Gastroesophageal sphincter (tissue), 4 donors: ENCODE data around the gene SPTBN5. TPM values are rescaled to one million over a fixed set of nuclear protein-coding genes. Genes with fewer than 3 reads are reported as not detected.

ENCODE experiments used
- ATAC-seq: fragments of 150-250 bp; one replicate; pipeline ENCODE4 v1.9.1; 2016; ENCODE audit warnings: mild to moderate bottlenecking, moderate library complexity
- H3K27ac ChIP-seq, 4 donors: fragments of 200-600 bp; sonication (generic) in 3 of 4; 1 replicate in 3 of 4; 2 replicates in 1 of 4; pipeline ENCODE4 v1.5.1; 2016 to 2019
- H3K27me3 ChIP-seq: fragments of 200-600 bp; sonication (generic); one replicate; pipeline ENCODE4 v1.5.1; 2019
- H3K36me3 ChIP-seq, 2 donors: fragments of 200-600 bp; sonication (generic); one replicate each; pipeline ENCODE4 v1.5.1; 2019; ENCODE audit warnings: control low read depth in 1 of 2
- H3K4me1 ChIP-seq, 3 donors: fragments of 200-600 bp; sonication (generic); 1 replicate in 2 of 3; 2 replicates in 1 of 3; pipeline ENCODE4 v1.5.1; 2016 to 2019; ENCODE audit warnings: control low read depth in 2 of 3
- H3K4me3 ChIP-seq, 2 donors: fragments of 200-600 bp; sonication (generic); one replicate each; pipeline ENCODE4 v1.5.1; 2019; ENCODE audit warnings: mild to moderate bottlenecking in 1 of 2, moderate library complexity in 1 of 2
- H3K9me3 ChIP-seq, 3 donors: fragments of 200-600 bp; sonication (generic); one replicate each; pipeline ENCODE4 v1.5.1; 2017 to 2019; ENCODE audit warnings: control low read depth in 2 of 3
- CTCF ChIP-seq, 4 experiments: fragments of 200-600 bp in 2 of 4; fragments of 450-650 bp in 2 of 4; sonication (generic) in 1 of 4; IDR thresholded peaks; one replicate each; pipeline ENCODE4 v1.5.1; 2017 to 2019; ENCODE audit warnings: antibody characterized with exemption in 4 of 4, mild to moderate bottlenecking in 2 of 4, moderate library complexity in 2 of 4
- EP300 ChIP-seq: sonication (generic); formaldehyde crosslinking; IDR thresholded peaks from one replicate; pipeline ENCODE4 v1.6.1; 2017; ENCODE audit warnings: antibody characterized with exemption, mild to moderate bottlenecking
- POLR2A ChIP-seq, 2 donors: fragments of 450-650 bp; IDR thresholded peaks; one replicate each; pipeline ENCODE4 v1.6.1; 2017; ENCODE audit warnings: antibody characterized with exemption in 2 of 2, mild to moderate bottlenecking in 2 of 2, moderate library complexity in 1 of 2
- POLR2AphosphoS5 ChIP-seq: sonication (generic); formaldehyde crosslinking; IDR thresholded peaks from one replicate; pipeline ENCODE4 v1.6.1; 2017; ENCODE audit warnings: antibody characterized with exemption
- WGBS, 2 donors: methylation state at CpG; one replicate each; pipeline ENCODE4 v1.1.5; 2018; ENCODE audit warnings: low coverage in 1 of 2; 5-methylcytosine and 5-hydroxymethylcytosine counted together
- total RNA-seq, 4 donors: library from RNA; depleted of rRNA; stranded (reverse); fragments of >200 nt; gene quantifications; one replicate each; pipeline ENCODE4 v1.1.0, GENCODE V29; 2016

The SPTBN5 gene
- total RNA-seq, 4 donors from 2014 or later = 0.13 to 0.93 (median 0.38) TPM

DNA sequence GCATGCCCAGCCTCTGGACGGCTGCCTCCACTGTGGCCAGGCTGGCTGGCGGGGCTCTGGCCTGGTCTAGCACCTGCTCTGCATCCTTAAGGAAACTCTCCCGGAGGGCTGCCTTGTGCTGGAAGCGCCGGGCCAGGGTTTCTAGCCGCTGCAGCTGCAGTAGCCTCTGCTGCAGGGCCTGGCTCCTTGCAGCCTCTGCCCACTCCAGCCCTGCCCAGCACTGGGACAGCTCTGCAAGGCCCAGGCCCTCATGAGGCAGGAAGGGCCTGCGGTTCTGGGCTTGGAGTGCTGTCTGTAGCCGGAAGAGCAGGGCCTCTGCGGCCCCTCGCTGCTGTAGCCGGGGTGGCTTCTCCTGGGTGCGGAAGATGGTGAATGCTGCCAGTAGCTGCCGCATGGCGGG is 8.0 kb downstream of the SPTBN5 start:
- Histone ChIP-seq H3K9me3 (no peaks in the 10 kb centered on the region), H3K27ac (no peak overlapping the region), H3K36me3 (no peaks in the 10 kb centered on the region), H3K4me1 (peaks cover 0 to 18% (median 11%) of the 10 kb centered on the region in 3 donors), H3K27me3 (peaks cover 8% of the 10 kb centered on the region), H3K4me3 (no peak overlapping the region)
- TF ChIP-seq CTCF (IDR thresholded peaks at IDR 0.05) (no peak), POLR2A (IDR thresholded peaks at IDR 0.05) (no peak), EP300 (no peak), POLR2AphosphoS5 (no peak)
- no CpG with 5 or more reads among the region's 14 CpGs for WGBS, 2 donors
- no peak for ATAC-seq

DNA sequence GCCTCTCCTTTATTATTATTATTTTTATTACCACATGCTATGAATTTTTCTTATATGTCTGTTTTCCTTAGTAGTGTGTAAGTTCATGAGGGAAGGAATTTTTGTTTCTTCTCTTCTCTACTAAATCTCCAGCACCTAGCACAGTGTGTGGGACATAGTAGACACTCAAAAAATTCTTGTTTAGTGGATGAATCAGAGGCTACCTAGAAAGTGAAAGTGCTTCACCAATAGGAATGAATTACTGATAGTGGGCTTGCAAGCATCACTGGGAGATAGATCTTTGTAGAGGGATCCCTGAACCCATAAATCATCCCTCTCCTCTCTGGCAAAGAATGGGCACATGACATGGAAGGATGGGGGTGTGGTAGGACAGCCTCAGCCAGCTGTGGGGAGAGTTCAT is 8.5 kb downstream of the SPTBN5 start:
- H3K4me3 ChIP-seq = no peak overlapping the region
- no peak overlapping the region for H3K27ac ChIP-seq
- no peak for ATAC-seq
- peaks cover 10% of the 10 kb centered on the region for H3K27me3 ChIP-seq
- no peaks in the 10 kb centered on the region for H3K9me3 ChIP-seq
- TF ChIP-seq POLR2AphosphoS5 (no peak), POLR2A (IDR thresholded peaks at IDR 0.05) (no peak), EP300 (no peak)
- H3K4me1 ChIP-seq = peaks cover 0 to 18% (median 11%) of the 10 kb centered on the region in 3 donors
- H3K36me3 ChIP-seq = no peaks in the 10 kb centered on the region

GRCh38 chr15:41884458-41884857 is 9.4 kb downstream of the SPTBN5 start:
- Histone ChIP-seq H3K4me1 (peaks cover 0 to 18% (median 11%) of the 10 kb centered on the region in 3 donors), H3K4me3 (no peak overlapping the region), H3K27me3 (peaks cover 19% of the 10 kb centered on the region), H3K27ac (no peak overlapping the region), H3K36me3 (no peaks in the 10 kb centered on the region), H3K9me3 (no peaks in the 10 kb centered on the region)
- no peak for ATAC-seq
- WGBS, 2 donors = 92 to 97% methylated on average over 7 of the region's 7 CpGs
- TF ChIP-seq CTCF (IDR thresholded peaks at IDR 0.05) (no peak), POLR2AphosphoS5 (no peak), POLR2A (IDR thresholded peaks at IDR 0.05) (no peak), EP300 (no peak)

GRCh38 chr15:41883484-41883825 is 10.4 kb downstream of the SPTBN5 start:
- TF ChIP-seq CTCF (IDR thresholded peaks at IDR 0.05) = no peak
- no peak for TF ChIP-seq POLR2AphosphoS5
- no peak for TF ChIP-seq POLR2A (IDR thresholded peaks at IDR 0.05)
- TF ChIP-seq EP300 = no peak
- no peak for ATAC-seq
- Histone ChIP-seq H3K36me3 (no peaks in the 10 kb centered on the region), H3K27me3 (peaks cover 26% of the 10 kb centered on the region), H3K4me1 (peaks cover 0 to 18% (median 11%) of the 10 kb centered on the region in 3 donors), H3K4me3 (no peak overlapping the region), H3K27ac (no peak overlapping the region), H3K9me3 (no peaks in the 10 kb centered on the region)
- 100% methylated on average over 2 of the region's 2 CpGs; no CpG with 5 or more reads in 1 of the 2 donors for WGBS, 2 donors

- no peak overlapping the region for H3K27ac ChIP-seq
- no CpG with 5 or more reads among the region's 14 CpGs for WGBS, 2 donors
- H3K9me3 ChIP-seq = no peaks in the 10 kb centered on the region
- H3K4me1 ChIP-seq = peaks cover 0 to 18% (median 11%) of the 10 kb centered on the region in 3 donors
- H3K36me3 ChIP-seq = no peaks in the 10 kb centered on the region
- TF ChIP-seq POLR2A (IDR thresholded peaks at IDR 0.05) = no peak
- TF ChIP-seq EP300 = no peak
- TF ChIP-seq CTCF (IDR thresholded peaks at IDR 0.05) = no peak
- no peak for TF ChIP-seq POLR2AphosphoS5
- peak overlapping the region in 1 of 2 donors; percentile 47 for H3K4me3 ChIP-seq
- peaks cover 26% of the 10 kb centered on the region for H3K27me3 ChIP-seq
- ATAC-seq = no peak
These were observed 11.0 kb downstream of the SPTBN5 start for GRCh38 chr15:41882689-41883483.
